ENCODE results near the gene BRD9.

BRD9 gene

DNA sequence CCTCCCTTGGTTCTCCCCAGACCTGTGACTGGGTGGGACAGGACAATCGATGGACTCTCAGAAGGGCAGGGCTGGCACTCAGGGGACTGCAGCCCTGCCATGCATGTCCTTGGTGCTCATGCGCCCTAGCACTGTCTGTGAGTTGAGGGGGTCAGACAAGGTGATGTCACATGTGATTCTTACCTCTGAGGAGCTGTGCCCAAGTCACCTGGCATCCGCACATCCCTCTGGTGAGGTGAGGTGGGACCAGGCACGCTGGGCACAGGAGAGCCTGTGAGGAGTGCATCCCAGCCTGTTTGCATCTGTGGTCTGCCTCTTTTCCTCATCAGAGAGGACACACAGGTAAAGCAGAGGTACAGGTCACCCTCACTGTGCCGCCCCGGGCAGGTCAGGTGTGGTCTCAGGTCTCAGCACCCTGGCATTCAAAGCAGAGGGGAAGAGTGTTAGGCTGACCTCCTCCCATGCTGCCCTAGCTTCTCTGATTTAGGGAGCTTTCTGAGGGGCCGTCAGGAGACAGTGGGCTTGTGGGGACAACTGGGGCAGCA lies 14.8 kb upstream of the BRD9 start:
- no peaks in the 10 kb centered on the region for H3K27me3 ChIP-seq (ENCODE audit: insufficient read depth, low read length)
- H4K20me1 ChIP-seq (ENCODE audit: insufficient read depth, low read length) = no peaks in the 10 kb centered on the region
- H3K79me2 ChIP-seq (ENCODE audit: insufficient read depth, low read length) = no peaks in the 10 kb centered on the region
- no peaks in the 10 kb centered on the region for H3K4me1 ChIP-seq (ENCODE audit: insufficient read depth, low read length, severe bottlenecking)
- H3K9me2 ChIP-seq (ENCODE audit: low read depth, low read length) = no peaks in the 10 kb centered on the region
- H3F3A ChIP-seq (ENCODE audit: insufficient read depth, low read length) = no peaks in the 10 kb centered on the region
- TF ChIP-seq CTCF (IDR thresholded peaks at IDR 0.05; ENCODE audit: low read length) = no peak
- TF ChIP-seq EZH2 (IDR thresholded peaks at IDR 0.05; ENCODE audit: borderline replicate concordance, low read length) = no peak
- no peak overlapping the region for H3K9ac ChIP-seq (ENCODE audit: low read length)
- H2AFZ ChIP-seq (ENCODE audit: low read length) = no peak overlapping the region
- no peaks in the 10 kb centered on the region for H3K9me3 ChIP-seq (ENCODE audit: low read length)
- H3K27ac ChIP-seq (ENCODE audit: low read depth, low read length, poor library complexity, severe bottlenecking) = no peak overlapping the region
- peaks cover 79% of the 10 kb centered on the region for H3K36me3 ChIP-seq (ENCODE audit: insufficient read depth, low read length)
- no peak overlapping the region for H3K4me3 ChIP-seq (ENCODE audit: low read depth, low read length, poor library complexity, severe bottlenecking)
- no peak overlapping the region for H3K4me2 ChIP-seq (ENCODE audit: low read length)

GRCh38 chr5:905139-905642 lies 12.6 kb upstream of the BRD9 start:
- Histone ChIP-seq H3K9me3 (ENCODE audit: low read length) (no peaks in the 10 kb centered on the region), H3K36me3 (ENCODE audit: insufficient read depth, low read length) (peaks cover 88% of the 10 kb centered on the region), H3K4me3 (ENCODE audit: low read depth, low read length, poor library complexity, severe bottlenecking) (no peak overlapping the region), H3K27me3 (ENCODE audit: insufficient read depth, low read length) (no peaks in the 10 kb centered on the region), H3K4me2 (ENCODE audit: low read length) (no peak overlapping the region), H4K20me1 (ENCODE audit: insufficient read depth, low read length) (no peaks in the 10 kb centered on the region), H3K9ac (ENCODE audit: low read length) (no peak overlapping the region), H3K4me1 (ENCODE audit: insufficient read depth, low read length, severe bottlenecking) (no peaks in the 10 kb centered on the region), H2AFZ (ENCODE audit: low read length) (no peak overlapping the region), H3K27ac (ENCODE audit: low read depth, low read length, poor library complexity, severe bottlenecking) (no peak overlapping the region), H3K79me2 (ENCODE audit: insufficient read depth, low read length) (no peaks in the 10 kb centered on the region), H3K9me2 (ENCODE audit: low read depth, low read length) (no peaks in the 10 kb centered on the region), H3F3A (ENCODE audit: insufficient read depth, low read length) (no peaks in the 10 kb centered on the region)
- TF ChIP-seq CTCF (IDR thresholded peaks at IDR 0.05; ENCODE audit: low read length) (no peak), EZH2 (IDR thresholded peaks at IDR 0.05; ENCODE audit: borderline replicate concordance, low read length) (no peak)

DNA sequence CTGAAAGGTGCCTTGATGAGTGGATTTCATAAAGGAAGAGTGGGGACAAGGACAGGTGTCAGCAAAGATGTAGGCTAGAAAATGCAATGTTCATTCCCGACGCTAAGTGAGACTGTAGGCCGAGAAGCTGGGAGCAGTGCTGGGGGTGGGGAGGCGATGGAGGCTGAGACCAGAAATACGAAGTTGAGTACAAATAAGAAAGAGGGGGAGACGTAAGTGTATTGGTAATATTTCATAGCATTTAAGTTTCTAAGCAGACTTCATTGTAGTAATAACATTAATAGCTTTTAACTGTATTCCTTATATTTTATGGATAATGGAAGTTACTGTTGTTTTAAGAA lies 11.1 kb upstream of the BRD9 start:
- no peaks in the 10 kb centered on the region for H3K79me2 ChIP-seq (ENCODE audit: insufficient read depth, low read length)
- peaks cover 80% of the 10 kb centered on the region for H3K36me3 ChIP-seq (ENCODE audit: insufficient read depth, low read length)

More for the DNA sequence above, 11.1 kb upstream of the BRD9 start:
- Histone ChIP-seq H3K9me3 (ENCODE audit: low read length) (no peaks in the 10 kb centered on the region), H3K9ac (ENCODE audit: low read length) (no peak overlapping the region), H3K4me3 (ENCODE audit: low read depth, low read length, poor library complexity, severe bottlenecking) (no peak overlapping the region), H3K4me2 (ENCODE audit: low read length) (no peak overlapping the region), H3K27me3 (ENCODE audit: insufficient read depth, low read length) (no peaks in the 10 kb centered on the region), H3K27ac (ENCODE audit: low read depth, low read length, poor library complexity, severe bottlenecking) (no peak overlapping the region), H3K9me2 (ENCODE audit: low read depth, low read length) (no peaks in the 10 kb centered on the region), H3F3A (ENCODE audit: insufficient read depth, low read length) (no peaks in the 10 kb centered on the region), H2AFZ (ENCODE audit: low read length) (no peak overlapping the region), H4K20me1 (ENCODE audit: insufficient read depth, low read length) (no peaks in the 10 kb centered on the region), H3K4me1 (ENCODE audit: insufficient read depth, low read length, severe bottlenecking) (no peaks in the 10 kb centered on the region)
- TF ChIP-seq EZH2 (IDR thresholded peaks at IDR 0.05; ENCODE audit: borderline replicate concordance, low read length) = no peak
- TF ChIP-seq CTCF (IDR thresholded peaks at IDR 0.05; ENCODE audit: low read length) = no peak
